IPS-NIHi7 (cell line): ENCODE data around the gene CSNK2B.

Experiments used
- DNase-seq: peaks from one replicate; pipeline ENCODE4 v3.0.0; 2012; ENCODE audit warnings: mixed read lengths; ENCODE audit errors: extremely low spot score

CSNK2B gene

DNA sequence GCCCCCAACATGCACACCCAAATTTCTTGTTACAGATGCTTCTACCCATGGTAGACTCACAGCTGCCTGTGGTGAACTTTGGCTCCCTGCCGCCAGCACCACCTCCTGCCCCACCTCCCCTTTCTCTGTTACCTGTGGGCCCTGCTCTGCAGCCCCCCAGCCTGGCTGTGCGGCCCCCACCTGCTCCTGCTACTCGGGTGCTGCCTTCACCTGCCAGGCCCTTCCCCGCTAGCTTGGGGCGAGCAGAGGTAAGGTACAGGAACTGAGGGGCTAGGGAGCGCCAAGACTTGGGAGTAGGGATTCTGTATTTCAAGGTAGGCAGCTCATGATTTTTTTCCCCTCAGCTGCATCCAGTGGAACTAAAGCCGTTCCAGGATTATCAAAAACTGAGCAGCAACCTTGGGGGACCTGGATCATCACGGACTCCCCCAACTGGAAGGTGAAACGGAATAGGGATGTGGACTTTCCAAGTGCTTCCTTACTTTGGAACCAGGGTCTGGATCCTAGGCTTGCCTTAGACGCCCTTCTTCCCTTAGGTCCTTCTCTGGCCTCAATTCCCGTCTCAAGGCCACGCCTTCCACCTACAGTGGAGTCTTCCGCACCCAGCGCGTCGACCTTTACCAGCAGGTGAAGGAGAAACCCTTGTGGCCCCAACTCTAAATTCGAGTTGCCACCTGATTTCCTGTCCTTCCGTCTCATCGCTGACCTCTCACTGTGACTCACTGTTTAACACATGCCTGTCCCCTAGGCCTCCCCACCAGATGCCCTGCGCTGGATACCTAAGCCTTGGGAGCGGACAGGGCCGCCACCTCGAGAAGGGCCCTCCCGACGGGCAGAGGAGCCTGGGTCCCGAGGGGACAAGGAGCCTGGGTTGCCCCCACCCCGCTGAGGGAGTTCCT lies 28.9 kb upstream of the CSNK2B start:
- no peak for DNase-seq

DNA sequence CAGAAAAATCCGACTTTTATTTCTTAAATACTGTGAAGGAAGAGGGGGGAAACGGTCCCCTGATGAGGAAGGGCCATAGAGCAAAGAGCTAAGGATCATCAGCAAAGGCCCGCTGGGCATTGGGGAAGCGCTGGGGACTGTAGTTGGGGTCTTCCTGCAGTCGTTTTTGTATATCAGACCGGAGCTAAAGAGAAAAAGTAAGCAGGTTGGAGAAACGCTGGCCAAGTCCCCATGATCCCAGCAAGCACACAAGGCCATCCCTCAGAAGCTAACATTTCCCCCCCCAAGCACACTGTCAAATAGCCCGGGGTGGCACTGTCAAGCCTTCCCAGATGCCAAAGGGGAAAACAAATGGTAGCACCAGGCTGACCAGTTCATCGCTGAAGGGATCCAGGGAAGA lies 26.8 kb upstream of the CSNK2B start:
- no peak for DNase-seq

DNA sequence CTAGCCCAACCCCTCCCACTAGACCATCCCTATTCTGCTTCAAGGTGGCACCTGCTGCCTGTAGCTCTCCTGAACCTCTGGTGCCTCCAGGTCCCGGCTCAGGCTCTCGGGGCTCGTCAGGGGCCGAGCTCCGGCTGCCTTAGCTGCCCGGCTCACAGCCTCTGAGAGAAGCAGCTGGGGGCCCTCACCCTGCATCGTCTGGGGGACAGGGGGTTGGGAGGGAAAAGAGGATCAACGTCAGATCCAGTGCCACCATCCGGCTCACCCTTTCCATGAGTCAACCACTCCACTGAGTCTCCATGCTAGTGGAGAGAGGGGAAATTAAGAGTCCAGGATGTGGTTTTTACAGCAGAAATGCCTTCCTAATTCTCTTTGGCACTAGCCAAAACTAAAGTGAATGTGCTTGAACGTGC lies 26.4 kb upstream of the CSNK2B start:
- no peak for DNase-seq

DNA sequence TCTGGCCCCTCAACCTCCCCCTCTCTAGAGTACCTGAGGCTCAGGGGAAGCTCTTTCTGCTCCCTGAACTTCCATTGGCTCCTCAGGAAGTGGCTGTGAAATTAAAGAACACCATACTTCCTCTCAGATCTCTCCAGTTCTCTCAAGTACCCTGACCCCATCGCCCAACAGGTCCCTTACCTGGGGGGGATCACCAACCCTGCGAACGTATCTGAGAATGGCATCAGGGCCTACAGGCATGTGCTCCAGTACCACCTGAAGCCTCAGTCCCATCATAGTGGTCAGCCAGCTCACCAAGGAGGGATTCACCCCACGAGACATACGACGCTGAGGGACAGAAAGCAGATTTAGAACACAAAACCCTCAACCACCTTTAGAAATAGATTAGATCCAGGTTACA lies 25.3 kb upstream of the CSNK2B start:
- DNase-seq = no peak

DNA sequence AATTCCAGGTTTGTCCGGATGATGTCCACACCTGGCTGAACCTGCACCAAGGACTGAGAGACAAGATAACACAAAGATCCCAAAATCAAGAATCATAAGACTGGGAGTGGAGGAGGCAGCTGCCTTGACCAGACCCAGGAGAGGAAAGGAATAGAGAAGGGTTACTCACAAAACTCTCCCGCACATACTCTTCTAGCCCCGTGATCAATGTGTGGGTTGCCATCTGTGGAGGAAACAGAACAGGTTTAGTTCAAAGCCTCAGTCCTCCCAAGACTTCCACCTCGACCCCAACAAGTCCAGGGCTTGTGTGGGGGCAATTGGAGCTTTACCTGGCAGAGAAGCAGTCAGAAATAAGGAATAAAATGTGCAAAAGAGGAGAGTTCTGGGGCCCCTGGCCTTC lies 24.5 kb upstream of the CSNK2B start:
- no peak for DNase-seq

DNA sequence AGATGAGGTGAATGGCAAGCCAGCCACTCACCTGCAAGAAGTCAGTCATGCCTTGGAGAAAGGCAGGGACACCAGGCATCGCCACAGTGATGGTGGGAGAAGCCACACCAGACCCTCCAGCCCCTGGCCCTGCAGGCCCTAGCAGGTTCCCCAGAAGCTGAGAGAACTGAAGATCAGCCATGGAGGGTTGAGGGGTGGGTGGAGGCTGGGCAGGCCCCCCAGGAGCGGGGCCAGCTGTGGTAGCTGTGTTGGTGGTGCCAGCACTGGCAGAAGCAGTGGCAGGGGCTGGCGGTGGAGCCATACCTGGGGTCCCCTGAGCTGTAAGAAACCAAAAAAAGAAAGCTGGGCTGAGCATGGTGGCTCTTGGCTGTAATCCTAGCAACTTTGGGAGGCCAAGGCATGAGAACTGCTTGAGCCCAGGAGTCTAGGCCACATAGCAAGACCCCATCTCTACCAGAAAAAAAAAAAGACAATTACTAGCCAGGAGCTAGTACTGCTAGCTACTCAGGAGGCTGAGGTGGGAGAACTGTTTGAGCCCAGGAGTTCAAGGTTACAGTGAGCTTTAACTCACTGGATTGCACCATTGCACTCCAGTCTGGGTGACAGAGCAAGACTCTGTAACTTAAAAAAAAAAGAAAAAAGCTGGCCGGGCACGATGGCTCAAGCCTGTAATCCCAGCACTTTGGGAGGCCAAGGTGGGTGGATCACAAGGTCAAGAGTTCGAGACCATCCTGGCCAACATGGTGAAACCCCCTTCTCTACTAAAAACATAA lies 22.9 kb upstream of the CSNK2B start:
- no peak for DNase-seq

DNA sequence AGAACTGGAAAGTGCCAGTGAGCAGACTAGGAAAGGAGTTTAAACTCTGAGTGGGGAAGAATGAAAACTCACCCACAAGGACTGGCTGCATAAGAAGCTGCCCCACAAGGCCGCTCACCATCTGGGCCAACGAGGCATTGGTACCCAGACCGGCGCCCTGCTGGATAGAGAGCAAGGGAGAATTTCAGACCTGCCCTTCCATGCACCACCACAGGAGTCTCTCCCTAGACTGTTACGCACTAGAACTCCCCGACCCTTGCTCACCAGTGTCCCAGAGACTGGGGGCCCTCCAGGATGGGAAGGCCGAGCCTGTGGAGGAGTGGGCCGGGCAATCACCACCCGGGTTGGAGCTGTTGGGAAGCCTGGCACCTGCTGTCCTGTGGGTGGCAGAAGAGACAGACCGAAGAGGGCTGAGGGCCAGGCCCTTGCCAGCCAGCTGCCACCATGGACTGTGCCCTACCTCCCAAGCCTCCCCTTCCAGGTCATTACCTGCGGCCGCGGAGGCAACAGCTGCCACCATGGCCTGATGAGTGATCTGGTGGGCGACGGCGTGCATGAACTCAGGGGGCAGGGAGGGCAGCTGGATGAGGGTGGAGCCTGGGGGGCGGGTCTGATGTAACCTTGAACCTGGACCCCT lies 21.9 kb upstream of the CSNK2B start:
- no peak for DNase-seq

DNA sequence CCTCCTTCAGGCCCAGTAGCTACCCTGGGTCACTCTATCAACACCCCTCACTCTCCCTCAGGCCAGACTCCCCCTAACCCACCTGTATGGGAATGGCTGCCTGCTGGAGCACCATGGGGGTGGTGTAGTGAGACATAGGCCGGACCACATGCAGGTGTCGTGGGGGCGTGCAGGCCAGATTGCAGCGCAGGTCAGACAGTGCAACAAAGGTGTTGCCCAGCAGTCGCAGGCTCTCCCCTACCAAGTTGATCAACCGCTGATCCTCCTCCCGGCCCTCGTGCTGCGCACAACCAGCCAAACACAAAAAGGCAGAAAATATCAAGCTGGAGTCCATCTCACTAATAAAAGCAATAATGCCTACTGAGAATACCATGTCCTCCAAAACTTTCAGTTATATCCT lies 20.6 kb upstream of the CSNK2B start:
- DNase-seq = no peak

DNA sequence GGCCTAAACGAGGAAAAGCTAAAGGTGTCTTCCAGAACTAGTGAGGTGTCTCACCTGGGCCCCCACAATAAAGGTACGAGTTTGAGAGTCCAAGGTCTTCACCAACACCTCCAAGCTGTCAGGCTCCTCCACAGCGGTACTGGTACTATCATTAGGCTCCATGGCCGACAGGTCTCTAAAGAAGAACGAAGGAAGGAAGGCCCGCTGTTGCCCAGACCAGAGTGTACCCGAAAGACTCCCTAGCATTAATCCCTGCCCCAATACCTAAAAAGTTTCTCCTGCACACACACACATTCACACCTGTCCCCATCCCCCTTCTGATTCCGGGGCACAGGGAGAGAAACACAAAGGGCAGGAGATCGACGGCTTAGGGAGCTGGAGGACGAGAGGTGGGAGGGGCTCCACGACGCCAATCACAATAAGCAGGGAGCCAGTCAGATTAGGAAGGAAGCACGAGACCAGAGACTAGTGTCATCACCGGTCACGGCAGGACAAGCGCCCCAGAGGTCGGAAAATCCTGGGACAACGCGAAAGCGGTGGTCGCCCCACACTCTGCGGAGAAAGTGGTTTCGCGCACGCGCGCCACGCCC lies 14.2 kb upstream of the CSNK2B start:
- DNase-seq = peak; percentile 90

DNA sequence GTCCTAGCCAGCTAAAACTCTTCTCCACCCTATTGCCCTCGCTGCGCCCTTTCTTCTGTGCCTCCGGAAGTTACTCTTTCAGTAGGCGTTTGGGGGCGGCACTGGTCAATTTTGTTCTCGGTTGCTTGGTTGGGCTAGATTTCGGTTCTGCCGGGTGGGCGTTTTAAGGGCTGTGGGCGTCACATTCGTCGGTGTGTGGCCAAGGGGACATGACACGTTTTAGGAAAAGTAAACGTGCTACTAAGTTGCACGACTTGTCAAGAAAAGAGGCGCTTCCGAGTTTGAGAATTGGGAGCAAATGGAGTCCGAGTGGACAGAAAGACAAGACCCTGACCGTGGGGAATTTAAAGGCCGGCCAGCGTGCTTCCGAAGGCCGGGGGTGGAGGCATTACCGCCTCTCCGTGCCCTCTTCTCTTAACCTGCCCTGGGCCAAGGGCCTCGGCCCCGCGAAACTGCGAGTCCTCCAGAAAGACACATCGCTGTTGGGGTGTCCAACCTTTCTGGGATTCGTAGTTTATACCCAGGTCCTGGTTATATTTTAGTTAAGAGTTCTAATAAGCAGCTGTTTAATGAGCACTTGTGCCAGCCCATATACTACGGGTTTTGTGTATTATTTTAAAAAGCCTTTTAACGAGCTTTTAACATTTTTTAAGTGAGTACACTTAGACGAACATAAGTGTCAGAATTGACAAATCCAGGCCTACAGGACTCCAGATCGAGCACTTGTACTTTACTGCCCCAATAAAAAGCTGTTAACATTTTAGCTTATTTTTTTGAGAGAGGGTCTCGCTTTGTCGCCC lies 12.8 kb upstream of the CSNK2B start:
- DNase-seq = peak; percentile 89

DNA sequence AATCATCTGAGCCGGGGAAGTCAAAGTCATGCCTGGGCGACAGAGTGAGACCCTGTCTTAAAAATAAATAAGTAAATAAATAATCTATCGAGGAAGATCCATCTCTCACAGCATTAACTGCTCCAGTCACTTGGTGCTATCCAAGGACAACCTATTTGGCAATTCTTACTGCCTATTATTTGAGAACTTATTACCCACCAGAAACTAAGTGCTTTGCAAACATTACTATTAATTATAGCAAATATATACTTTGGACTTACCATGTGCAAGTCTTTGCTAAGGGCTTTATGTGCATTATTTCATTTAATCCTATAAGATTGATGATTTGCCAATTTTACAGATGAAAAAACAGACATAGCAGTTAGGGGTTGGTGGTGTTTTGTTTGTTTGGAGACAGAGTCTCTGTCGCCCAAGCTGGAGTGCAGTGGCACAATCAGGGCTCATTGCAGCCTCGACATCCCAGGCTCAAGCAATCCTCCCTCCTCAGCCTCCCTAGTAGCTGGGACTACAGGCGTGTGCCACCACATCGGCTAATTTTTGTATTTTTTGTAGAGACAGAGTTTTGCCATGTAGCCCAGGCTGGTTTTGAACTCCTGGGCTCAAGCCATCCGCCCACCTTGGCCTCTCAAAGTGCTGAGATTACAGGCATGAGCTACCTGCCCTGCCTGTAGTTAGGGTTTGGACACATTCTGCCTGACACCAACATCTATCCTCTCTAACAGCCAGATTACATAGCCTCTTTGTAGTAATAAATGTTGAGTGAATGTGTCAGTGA lies 11.1 kb upstream of the CSNK2B start:
- DNase-seq = no peak

DNA sequence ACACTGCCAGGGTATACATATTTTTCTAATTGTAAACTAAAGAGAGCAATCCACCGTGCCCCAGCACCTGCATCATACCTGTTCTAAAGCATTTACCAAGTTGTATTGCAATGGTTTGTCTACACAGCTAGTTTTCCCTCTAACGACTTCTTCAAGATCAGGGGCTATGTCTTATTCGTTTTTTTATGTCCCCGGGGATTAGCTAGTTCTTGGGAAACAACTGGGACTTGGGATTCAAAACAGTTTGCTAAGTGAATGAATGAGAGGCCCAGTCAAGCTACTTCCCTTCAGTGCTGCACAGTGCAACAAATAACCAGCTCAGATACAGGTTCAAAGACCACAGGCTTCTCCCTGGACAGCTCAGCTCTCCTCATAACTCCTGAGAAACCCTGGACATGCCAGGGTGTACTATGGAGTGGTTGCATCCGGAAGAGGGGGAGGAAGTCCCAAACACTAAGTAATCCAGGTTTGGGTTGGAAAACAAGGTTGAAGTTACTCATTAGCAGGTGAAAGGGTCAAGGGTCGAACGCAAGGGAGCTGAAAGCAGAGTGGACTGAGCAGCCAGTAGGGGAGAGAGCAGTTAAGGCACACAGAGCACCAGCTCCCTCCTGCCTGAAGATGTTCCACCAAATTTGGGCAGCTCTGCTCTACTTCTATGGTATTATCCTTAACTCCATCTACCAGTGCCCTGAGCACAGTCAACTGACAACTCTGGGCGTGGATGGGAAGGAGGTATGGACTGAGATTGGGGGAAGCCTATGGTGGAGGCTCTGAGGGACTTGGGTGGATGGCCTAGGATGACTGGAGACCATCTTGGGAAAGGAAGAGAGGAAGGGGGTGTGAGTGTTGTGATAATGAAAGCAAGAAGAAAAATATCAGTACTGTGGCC lies 10.3 kb upstream of the CSNK2B start, which contains the start of gene APOM:
APOM (plus strand) TSS at position 546 of the 889 bp plus-strand sequence; CDS start at position 619, 73 bp downstream.
- DNase-seq = no peak

DNA sequence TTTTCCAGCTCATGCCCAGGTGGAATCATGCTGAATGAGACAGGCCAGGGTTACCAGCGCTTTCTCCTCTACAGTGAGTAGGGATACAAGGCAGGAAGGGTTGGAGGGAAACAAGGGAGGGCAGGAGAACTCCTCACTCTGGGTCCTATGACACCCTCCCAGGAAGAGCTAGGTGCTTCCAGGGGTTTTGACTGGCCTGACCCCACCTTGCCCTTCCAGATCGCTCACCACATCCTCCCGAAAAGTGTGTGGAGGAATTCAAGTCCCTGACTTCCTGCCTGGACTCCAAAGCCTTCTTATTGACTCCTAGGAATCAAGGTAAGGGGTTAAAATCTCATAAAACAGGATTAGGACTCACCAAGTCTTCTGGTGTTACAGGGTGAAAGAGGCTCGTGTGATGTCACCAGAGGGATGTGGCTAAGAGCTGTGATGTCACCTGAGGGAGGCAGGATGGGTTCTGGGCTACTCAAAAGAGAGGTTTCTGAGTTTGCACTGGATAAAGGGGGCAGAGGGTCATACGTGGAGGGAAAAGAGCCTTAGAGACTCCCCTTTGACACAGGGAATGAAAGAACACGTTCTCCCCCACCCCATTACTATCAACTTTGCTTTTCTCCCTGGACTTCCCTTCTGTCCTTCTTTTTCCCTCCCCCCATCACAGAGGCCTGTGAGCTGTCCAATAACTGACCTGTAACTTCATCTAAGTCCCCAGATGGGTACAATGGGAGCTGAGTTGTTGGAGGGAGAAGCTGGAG lies 8.3 kb upstream of the CSNK2B start:
- DNase-seq = no peak

DNA sequence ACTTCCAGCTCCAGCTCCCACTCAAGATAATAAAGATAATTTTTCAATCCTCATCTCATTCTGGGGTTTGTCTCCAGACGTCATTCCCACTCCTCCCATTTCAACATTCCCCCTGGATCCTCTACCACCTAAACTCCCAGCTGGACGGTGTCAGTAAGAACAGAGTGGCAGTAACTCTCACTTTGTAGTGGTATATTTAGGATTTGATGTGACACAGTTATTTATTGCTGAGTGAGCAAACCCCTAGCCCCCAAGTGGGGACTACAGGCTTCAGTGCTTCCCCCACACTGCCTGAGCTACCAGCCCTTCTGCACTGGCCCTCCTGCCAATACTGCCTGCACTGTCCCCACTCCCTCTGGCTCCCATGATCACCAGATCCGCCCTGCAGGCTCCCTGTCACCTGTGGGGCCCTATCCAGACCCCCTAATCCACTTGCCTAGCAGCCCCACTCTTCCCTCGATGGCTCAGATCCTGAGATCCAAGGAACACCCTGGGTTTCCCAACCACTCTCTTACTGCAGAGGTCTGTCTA lies 7.7 kb upstream of the CSNK2B start:
- no peak for DNase-seq

DNA sequence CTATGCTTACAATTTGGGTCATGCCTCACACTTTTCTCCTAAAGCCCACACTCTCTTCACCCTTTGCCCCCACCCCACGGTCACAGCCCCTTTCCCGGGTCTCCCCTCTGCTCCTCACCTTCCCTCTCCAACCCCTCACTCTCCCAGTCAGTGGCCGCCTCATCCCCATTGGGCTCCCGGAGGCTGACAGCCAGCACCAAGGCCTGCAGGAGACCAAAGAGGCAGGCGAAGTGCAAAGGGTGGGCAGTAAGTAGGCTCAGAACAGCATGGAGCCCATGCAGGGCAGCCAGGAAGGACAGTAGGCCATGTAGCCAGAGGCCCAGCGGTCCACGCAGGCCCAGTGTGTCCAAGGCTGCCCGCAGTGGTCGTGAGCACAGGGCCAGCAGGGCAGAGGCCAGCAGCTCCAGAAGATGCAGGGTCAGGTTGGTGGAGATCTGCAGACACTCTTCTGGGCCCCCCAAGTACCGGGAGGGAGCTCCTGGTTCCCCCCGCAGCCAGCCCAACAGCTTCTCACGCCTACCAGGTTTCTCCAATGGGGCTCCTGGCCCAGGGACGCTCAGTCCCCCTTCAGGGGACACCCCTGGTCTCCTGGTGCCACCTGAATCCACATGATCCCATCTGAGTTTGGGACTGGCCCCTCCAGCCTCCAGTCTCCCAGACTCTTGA lies 6.8 kb upstream of the CSNK2B start:
- no peak for DNase-seq

DNA sequence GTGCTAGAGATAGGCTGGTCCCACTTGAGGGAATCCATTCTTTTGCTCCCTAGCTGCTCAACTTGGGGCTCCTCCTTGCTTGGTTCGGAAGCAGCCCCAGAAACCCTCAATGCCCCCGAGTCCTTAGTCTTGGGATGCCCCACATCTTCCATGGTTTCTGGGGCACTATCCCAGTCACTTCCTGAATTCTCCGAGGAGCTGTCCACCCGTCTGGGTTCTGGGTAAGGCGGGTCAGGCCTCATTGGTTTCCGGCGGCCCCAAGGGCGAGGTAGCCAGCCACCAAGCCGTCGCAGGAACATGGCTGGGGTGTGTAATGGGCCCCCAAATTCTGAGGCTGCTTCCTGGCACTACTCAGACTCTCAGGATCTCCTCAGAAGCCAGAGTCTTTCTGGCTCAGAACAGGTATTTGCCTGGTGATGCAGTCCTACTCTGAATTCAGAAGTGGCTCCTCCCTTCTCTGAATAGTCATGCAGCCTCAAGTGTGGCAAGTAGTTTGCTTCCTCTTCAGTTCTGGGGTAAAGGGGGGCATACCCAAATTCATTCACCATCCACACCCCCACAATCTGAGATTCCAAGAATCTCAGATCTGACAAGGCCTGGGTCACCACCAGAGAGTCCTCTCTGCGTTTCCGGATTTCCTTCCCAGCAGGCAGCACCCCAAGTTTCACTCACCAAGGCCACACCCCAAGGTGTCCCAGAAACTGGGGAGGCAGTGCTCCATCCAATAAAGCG lies 6.1 kb upstream of the CSNK2B start:
- peak; percentile 45 for DNase-seq
